BE2C (cell line): ENCODE data around the gene GIT2.

Experiments
- DNase-seq: peaks from one replicate; pipeline ENCODE4 v3.0.0-alpha.2; 2020
- H3K27me3 ChIP-seq: fragments of 250-450 bp; sonication (Bioruptor Pico); 2 replicates; pipeline ENCODE4 v1.5.1; 2020; ENCODE audit warnings: mild to moderate bottlenecking
- H3K36me3 ChIP-seq: fragments of 250-450 bp; sonication (Bioruptor Pico); 2 replicates; pipeline ENCODE4 v1.5.1; 2020; ENCODE audit warnings: mild to moderate bottlenecking
- H3K4me1 ChIP-seq: fragments of 250-450 bp; sonication (Bioruptor Pico); 2 replicates; pipeline ENCODE4 v1.5.1; 2020
- H3K4me3 ChIP-seq: 2 replicates; pipeline ENCODE4 v1.5.1; 2011; ENCODE audit warnings: low read depth, low read length
- H3K9me3 ChIP-seq: fragments of 250-450 bp; sonication (Bioruptor Pico); 2 replicates; pipeline ENCODE4 v1.5.1; 2020
- TF ChIP-seq, protein P1 (sequence below): IDR thresholded peaks from 2 replicates; pipeline ENCODE4 v1.5.1; 2012; ENCODE audit warnings: mild to moderate bottlenecking, low read depth, low read length

The GIT2 gene

GRCh38 chr12:109999649-109999971 lies 3.4 kb upstream of the GIT2 start:
- Histone ChIP-seq H3K4me1 (no peaks in the 10 kb centered on the region), H3K4me3 (peak overlapping the region; percentile 55), H3K36me3 (no peaks in the 10 kb centered on the region), H3K9me3 (no peaks in the 10 kb centered on the region), H3K27me3 (no peaks in the 10 kb centered on the region)
- TF ChIP-seq, protein P1, sequence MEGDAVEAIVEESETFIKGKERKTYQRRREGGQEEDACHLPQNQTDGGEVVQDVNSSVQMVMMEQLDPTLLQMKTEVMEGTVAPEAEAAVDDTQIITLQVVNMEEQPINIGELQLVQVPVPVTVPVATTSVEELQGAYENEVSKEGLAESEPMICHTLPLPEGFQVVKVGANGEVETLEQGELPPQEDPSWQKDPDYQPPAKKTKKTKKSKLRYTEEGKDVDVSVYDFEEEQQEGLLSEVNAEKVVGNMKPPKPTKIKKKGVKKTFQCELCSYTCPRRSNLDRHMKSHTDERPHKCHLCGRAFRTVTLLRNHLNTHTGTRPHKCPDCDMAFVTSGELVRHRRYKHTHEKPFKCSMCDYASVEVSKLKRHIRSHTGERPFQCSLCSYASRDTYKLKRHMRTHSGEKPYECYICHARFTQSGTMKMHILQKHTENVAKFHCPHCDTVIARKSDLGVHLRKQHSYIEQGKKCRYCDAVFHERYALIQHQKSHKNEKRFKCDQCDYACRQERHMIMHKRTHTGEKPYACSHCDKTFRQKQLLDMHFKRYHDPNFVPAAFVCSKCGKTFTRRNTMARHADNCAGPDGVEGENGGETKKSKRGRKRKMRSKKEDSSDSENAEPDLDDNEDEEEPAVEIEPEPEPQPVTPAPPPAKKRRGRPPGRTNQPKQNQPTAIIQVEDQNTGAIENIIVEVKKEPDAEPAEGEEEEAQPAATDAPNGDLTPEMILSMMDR: no peak
- DNase-seq: no peak

- Histone ChIP-seq H3K27me3 (no peaks in the 10 kb centered on the region), H3K36me3 (no peaks in the 10 kb centered on the region), H3K4me1 (no peaks in the 10 kb centered on the region), H3K9me3 (no peaks in the 10 kb centered on the region), H3K4me3 (peak within 1 kb of the TSS; percentile 55)
- DNase-seq: peak; percentile 87
- TF ChIP-seq, protein P1: no peak
Measured at GRCh38 chr12:109998904-109999648, 2.9 kb upstream of the GIT2 start, which contains the start of gene ANKRD13A. ANKRD13A (plus strand) TSS chr12:109999430; CDS start chr12:109999689, 259 bp downstream.

GRCh38 chr12:109998241-109998903 lies 2.2 kb upstream of the GIT2 start:
- TF ChIP-seq, protein P1: no peak
- Histone ChIP-seq H3K4me1 (no peaks in the 10 kb centered on the region), H3K4me3 (peak overlapping the region; percentile 55), H3K27me3 (no peaks in the 10 kb centered on the region), H3K9me3 (no peaks in the 10 kb centered on the region), H3K36me3 (no peaks in the 10 kb centered on the region)
- no peak for DNase-seq

DNA sequence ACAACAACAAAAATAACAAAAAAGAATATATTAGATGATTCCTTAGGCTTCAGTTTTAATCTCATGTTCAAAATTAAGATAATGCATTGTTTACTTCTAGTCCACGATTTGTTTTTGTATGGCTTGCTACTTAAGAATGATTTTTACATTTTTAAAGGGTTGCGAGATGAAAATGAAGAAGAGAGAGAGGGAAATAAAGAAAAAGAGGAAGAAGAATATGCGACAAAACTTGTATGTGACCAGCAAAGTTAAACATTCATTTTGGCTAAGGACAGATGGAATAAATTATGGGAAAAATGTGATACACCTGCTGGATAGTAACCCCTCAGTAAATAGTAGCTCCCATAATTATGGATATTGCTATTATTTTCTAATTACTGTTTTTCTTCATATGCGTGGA lies 1.2 kb upstream of the GIT2 start:
- H3K4me3 ChIP-seq: no peak overlapping the region
- H3K9me3 ChIP-seq: no peaks in the 10 kb centered on the region
- DNase-seq: no peak
- no peaks in the 10 kb centered on the region for H3K27me3 ChIP-seq
- H3K4me1 ChIP-seq: no peaks in the 10 kb centered on the region
- no peaks in the 10 kb centered on the region for H3K36me3 ChIP-seq
- TF ChIP-seq, protein P1: no peak

GRCh38 chr12:109996483-109996853 lies 300 bp upstream of the GIT2 start:
- Histone ChIP-seq H3K4me1 (no peaks in the 10 kb centered on the region), H3K36me3 (no peaks in the 10 kb centered on the region), H3K4me3 (peak overlapping the region; percentile 93), H3K27me3 (no peaks in the 10 kb centered on the region), H3K9me3 (no peaks in the 10 kb centered on the region)
- DNase-seq: no peak
- TF ChIP-seq, protein P1: no peak

DNA sequence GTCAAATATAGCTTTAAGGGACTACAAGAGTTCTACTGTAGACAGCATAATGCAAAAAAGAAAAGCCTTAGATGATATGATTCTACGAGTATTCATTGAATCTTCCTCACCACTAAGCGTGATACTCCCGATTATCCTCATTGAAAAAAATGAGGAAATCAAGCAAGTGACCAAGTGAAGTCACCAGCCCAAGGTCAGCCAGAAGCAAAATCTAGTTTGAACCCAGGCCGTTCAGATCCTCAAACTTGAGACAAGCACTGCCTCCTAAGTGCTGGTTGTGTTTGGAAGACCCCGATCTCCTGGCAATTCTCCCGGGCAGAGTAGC lies 845 bp downstream of the GIT2 start:
- Histone ChIP-seq H3K9me3 (no peaks in the 10 kb centered on the region), H3K4me3 (peak overlapping the region; percentile 93), H3K36me3 (no peaks in the 10 kb centered on the region), H3K27me3 (no peaks in the 10 kb centered on the region), H3K4me1 (no peaks in the 10 kb centered on the region)
- DNase-seq: no peak
- TF ChIP-seq, protein P1: no peak
